Right lobe of liver (tissue), 6 donors: ENCODE results near the gene KIAA1958. TPM values are rescaled to one million over a fixed set of nuclear protein-coding genes. Genes with fewer than 3 reads are reported as not detected.
"Not testable (repeated sequence)": the region's sequence is repeated elsewhere in the genome, so short reads cannot be mapped to it uniquely, and the experiment has no call there.

Source experiments
- ATAC-seq, 4 donors: fragments of 200-7000 bp; cut with Tn5 transposase; one replicate each; pipeline ENCODE4 v1.9.1; 2020; ENCODE audit warnings: mild to moderate bottlenecking in 4 of 4, moderate library complexity in 4 of 4
- DNase-seq, 3 donors: peaks; one replicate each; pipeline ENCODE4 v3.0.0-alpha.2; 2020
- H3K27ac ChIP-seq, 3 donors: fragments of 200-600 bp; one replicate each; pipeline ENCODE4 v1.8.0; 2022
- H3K27me3 ChIP-seq, 2 donors: fragments of 200-600 bp; one replicate each; pipeline ENCODE4 v1.8.0; 2022
- H3K36me3 ChIP-seq, 4 donors: fragments of 200-600 bp; sonication (generic) in 1 of 4; one replicate each; pipeline versions ENCODE4 v1.5.1 to v1.8.0; 2017 to 2022; ENCODE audit warnings: control low read depth in 1 of 4
- H3K4me1 ChIP-seq, 4 donors: fragments of 200-600 bp; sonication (generic) in 1 of 4; one replicate each; pipeline versions ENCODE4 v1.5.1 to v1.8.0; 2017 to 2022; ENCODE audit warnings: control low read depth in 1 of 4
- H3K4me3 ChIP-seq, 3 donors: fragments of 200-600 bp; one replicate each; pipeline ENCODE4 v1.8.0; 2022
- H3K9me3 ChIP-seq, 4 donors: fragments of 200-600 bp; sonication (generic) in 1 of 4; one replicate each; pipeline versions ENCODE4 v1.5.1 to v1.8.0; 2017 to 2022; ENCODE audit warnings: control low read depth in 1 of 4
- CTCF ChIP-seq, 4 donors: fragments of 200-600 bp in 3 of 4; fragments of 450-650 bp in 1 of 4; IDR thresholded peaks; one replicate each; pipeline versions ENCODE4 v1.5.1 to v1.8.0; 2016 to 2022; ENCODE audit warnings: antibody characterized with exemption in 4 of 4, mild to moderate bottlenecking in 2 of 4
- POLR2A ChIP-seq: fragments of 450-650 bp; IDR thresholded peaks from one replicate; pipeline ENCODE4 v1.6.1; 2017; ENCODE audit warnings: antibody characterized with exemption, mild to moderate bottlenecking
- WGBS: methylation state at CpG from one replicate; pipeline ENCODE4 v1.1.6; 2018; ENCODE audit warnings: low coverage, low lambda C conversion rate; ENCODE audit not compliant: insufficient coverage; ENCODE audit errors: missing lambda C conversion rate; 5-methylcytosine and 5-hydroxymethylcytosine counted together
- intact Hi-C, 2 donors: fragments of 100-400 bp; cut with DNase I; formaldehyde crosslinking; loops; one replicate each; pipeline versions ENCODE4 v1.11.2 to v1.14.1; 2022
- total RNA-seq, 6 experiments: library from RNA; depleted of rRNA in 2 of 6; stranded (reverse); fragments of >200 nt in 2 of 6; fragmentation: NEBNext Ultra II Directional in 3 of 6; extraction: Animal tissue kit (Norgen Biotek cat#: 25700) in 3 of 6; gene quantifications; one replicate each; pipeline versions ENCODE4 v1.1.0 to v1.2.4, GENCODE V29; 2016 to 2023
- donor health status: DM: no; HTN: yes; CAD: no.
- donor health status: DM: no; HTN: no; CAD: no.
- donor health status: DM: no; HTN: no; CAD: no.
- donor health status: DM: no; HTN: yes; CAD: no.
- donor health status: DM: no; HTN: yes; CAD: no.

Gene KIAA1958
- total RNA-seq, 6 experiments from 2014 or later, result 5.7 to 8.1 (median 7.0) TPM

- Histone ChIP-seq H3K9me3 (no peaks in the 10 kb centered on the region), H3K4me3 (no peak overlapping the region), H3K27me3 (no peaks in the 10 kb centered on the region), H3K36me3 (no peaks in the 10 kb centered on the region), H3K4me1 (no peaks in the 10 kb centered on the region), H3K27ac (no peak overlapping the region)
- ATAC-seq (no peak), DNase-seq (no peak)
- WGBS, result 90% methylated on average over 7 of the region's 7 CpGs
- intact Hi-C loops, result no loop called here
- TF ChIP-seq CTCF (IDR thresholded peaks at IDR 0.05) (no peak), POLR2A (no peak)
Measured at GRCh38 chr9:112581469-112582176, 95.0 kb downstream of the KIAA1958 start.

- H3K4me1 ChIP-seq, result no peaks in the 10 kb centered on the region
- H3K4me3 ChIP-seq, result no peak overlapping the region
- WGBS, result 80% methylated on average over 7 of the region's 7 CpGs
- no peaks in the 10 kb centered on the region for H3K36me3 ChIP-seq
- no peak for ATAC-seq
- intact Hi-C loops, result no loop called here
- no peak overlapping the region for H3K27ac ChIP-seq
- no peaks in the 10 kb centered on the region for H3K27me3 ChIP-seq
- no peak for TF ChIP-seq CTCF (IDR thresholded peaks at IDR 0.05)
- TF ChIP-seq POLR2A, result no peak
- no peak for DNase-seq
- no peaks in the 10 kb centered on the region for H3K9me3 ChIP-seq
Measured at GRCh38 chr9:112582371-112583262, 96.0 kb downstream of the KIAA1958 start.

- Histone ChIP-seq H3K4me3 (no peak overlapping the region), H3K9me3 (no peaks in the 10 kb centered on the region), H3K27ac (no peak overlapping the region), H3K4me1 (no peaks in the 10 kb centered on the region), H3K27me3 (no peaks in the 10 kb centered on the region), H3K36me3 (no peaks in the 10 kb centered on the region)
- intact Hi-C loops, result no loop called here
- DNase-seq, result no peak
- TF ChIP-seq POLR2A (no peak), CTCF (IDR thresholded peaks at IDR 0.05) (no peak)
- 98% methylated on average over 3 of the region's 4 CpGs for WGBS
- ATAC-seq, result no peak
Measured at GRCh38 chr9:112586599-112587155, 100.0 kb downstream of the KIAA1958 start.

GRCh38 chr9:112591875-112592274 is 105.2 kb downstream of the KIAA1958 start:
- intact Hi-C loops, H3K36me3 ChIP-seq, DNase-seq, H3K4me1 ChIP-seq, H3K4me3 ChIP-seq, H3K27me3 ChIP-seq, H3K9me3 ChIP-seq, H3K27ac ChIP-seq, ATAC-seq: not testable (repeated sequence)
- WGBS, result 100% methylated on average over 8 of the region's 8 CpGs

- intact Hi-C loops, result no loop called here
- H3K9me3 ChIP-seq, result no peaks in the 10 kb centered on the region
- ATAC-seq, result no peak
- H3K4me1 ChIP-seq, result no peaks in the 10 kb centered on the region
- DNase-seq, result no peak
- H3K4me3 ChIP-seq, result no peak overlapping the region
- H3K27ac ChIP-seq, result no peak overlapping the region
- WGBS, result 97% methylated on average over 3 of the region's 3 CpGs
- TF ChIP-seq POLR2A (no peak), CTCF (IDR thresholded peaks at IDR 0.05) (no peak)
- no peaks in the 10 kb centered on the region for H3K36me3 ChIP-seq
- H3K27me3 ChIP-seq, result no peaks in the 10 kb centered on the region
Measured at GRCh38 chr9:112599732-112600131, 113.1 kb downstream of the KIAA1958 start.
